ENCODE data around the gene GALNT2. TPM values are rescaled to one million over a fixed set of nuclear protein-coding genes. Genes with fewer than 3 reads are reported as not detected.

Gene GALNT2
- polyA plus RNA-seq, 1 of the 3 experiments (the other 2 are of a cell fraction), result 118 TPM

DNA sequence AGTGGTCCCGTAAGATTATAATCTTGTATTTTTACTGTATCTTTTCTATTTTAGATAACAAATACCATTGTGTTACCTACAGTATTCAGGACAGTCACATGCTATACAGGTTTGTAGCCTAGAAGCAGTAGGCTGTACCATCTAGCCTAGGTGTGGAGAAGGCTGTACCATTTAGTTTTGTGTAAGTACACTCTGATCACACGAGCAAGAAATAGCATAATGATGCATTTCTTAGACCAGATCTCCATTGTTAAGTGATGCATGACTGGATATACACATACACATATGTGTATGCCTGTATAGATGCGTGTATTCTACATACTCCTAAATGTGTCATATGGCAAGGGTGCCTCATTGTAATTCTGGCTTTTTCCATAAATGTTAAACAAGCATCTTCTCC is 33.9 kb downstream of the GALNT2 start (continued):
- TF ChIP-seq, protein P1, sequence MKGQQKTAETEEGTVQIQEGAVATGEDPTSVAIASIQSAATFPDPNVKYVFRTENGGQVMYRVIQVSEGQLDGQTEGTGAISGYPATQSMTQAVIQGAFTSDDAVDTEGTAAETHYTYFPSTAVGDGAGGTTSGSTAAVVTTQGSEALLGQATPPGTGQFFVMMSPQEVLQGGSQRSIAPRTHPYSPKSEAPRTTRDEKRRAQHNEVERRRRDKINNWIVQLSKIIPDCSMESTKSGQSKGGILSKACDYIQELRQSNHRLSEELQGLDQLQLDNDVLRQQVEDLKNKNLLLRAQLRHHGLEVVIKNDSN (IDR thresholded peaks at IDR 0.05; ENCODE audit: borderline replicate concordance, low read depth), result no peak

DNA sequence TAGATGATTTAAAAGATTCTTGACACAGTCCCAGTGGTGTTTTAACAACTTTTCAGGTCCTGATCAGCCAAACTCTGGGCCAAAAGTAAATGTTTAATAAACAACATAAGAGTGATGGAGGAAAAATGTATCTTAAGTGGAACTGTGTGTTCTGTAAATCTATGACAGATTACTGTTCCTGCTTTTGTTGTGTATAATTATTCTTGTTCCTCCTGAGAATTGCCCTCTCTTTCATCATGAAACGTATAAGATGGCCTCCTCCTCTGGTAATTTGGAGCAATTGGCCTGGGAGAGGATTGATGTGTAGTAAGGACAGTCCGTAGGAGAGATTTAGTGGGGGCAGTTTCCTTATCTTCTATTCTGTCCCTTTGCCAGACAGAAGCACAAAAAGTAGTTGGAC is 34.5 kb downstream of the GALNT2 start:
- no peaks in the 10 kb centered on the region; the same call in 1 of the 2 replicates for H4K20me1 ChIP-seq (ENCODE audit: insufficient read depth)
- ChIA-PET CTCF (interaction anchor here (0.9 kb wide), 1 partner anchor 8 kb away, joined by 3 read pairs; no protein-coding TSS in a partner anchor), POLR2A (no interaction called here)
- WGBS (ENCODE audit: low lambda C conversion rate), result 84% methylated on average over 2 of the region's 2 CpGs
- H3K4me2 ChIP-seq, result no peak overlapping the region
- H3K4me1 ChIP-seq (ENCODE audit: control insufficient read depth in 1 of 2, insufficient read depth in 2 of 2, low read depth in 1 of 2, low read length in 1 of 2), result peaks cover 43 to 48% of the 10 kb centered on the region in 2 experiments
- no peaks in the 10 kb centered on the region for H3K9me2 ChIP-seq
- no peak overlapping the region for H3K4me3 ChIP-seq (ENCODE audit: low read depth in 2 of 2, low read length in 1 of 2)
- no peaks in the 10 kb centered on the region for H3K27me3 ChIP-seq (ENCODE audit: insufficient read depth)
- peaks cover 0 to 11% of the 10 kb centered on the region in 2 experiments for H3K36me3 ChIP-seq (replicated peaks in 1 of 2; ENCODE audit: control insufficient read depth in 1 of 2, insufficient read depth in 2 of 2, low read length in 1 of 2)
- DNase-seq, result no peak
- TF ChIP-seq GABPA (IDR thresholded peaks at IDR 0.05; ENCODE audit: low read depth), result no peak
- TF ChIP-seq, protein P2, sequence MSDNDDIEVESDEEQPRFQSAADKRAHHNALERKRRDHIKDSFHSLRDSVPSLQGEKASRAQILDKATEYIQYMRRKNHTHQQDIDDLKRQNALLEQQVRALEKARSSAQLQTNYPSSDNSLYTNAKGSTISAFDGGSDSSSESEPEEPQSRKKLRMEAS (IDR thresholded peaks at IDR 0.05; ENCODE audit: low read depth), result no peak
- TF ChIP-seq NRF1 (IDR thresholded peaks at IDR 0.05; ENCODE audit: low read depth, low read length), result no peak
- TF ChIP-seq SIN3A (IDR thresholded peaks at IDR 0.05; ENCODE audit: borderline replicate concordance, low read depth, low read length), result no peak
- no peak for TF ChIP-seq EZH2phosphoT487 (IDR thresholded peaks at IDR 0.05; ENCODE audit: borderline replicate concordance, low read depth)
- TF ChIP-seq ELF1 (IDR thresholded peaks at IDR 0.05), result no peak
- TF ChIP-seq, protein P3, sequence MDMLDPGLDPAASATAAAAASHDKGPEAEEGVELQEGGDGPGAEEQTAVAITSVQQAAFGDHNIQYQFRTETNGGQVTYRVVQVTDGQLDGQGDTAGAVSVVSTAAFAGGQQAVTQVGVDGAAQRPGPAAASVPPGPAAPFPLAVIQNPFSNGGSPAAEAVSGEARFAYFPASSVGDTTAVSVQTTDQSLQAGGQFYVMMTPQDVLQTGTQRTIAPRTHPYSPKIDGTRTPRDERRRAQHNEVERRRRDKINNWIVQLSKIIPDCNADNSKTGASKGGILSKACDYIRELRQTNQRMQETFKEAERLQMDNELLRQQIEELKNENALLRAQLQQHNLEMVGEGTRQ (IDR thresholded peaks at IDR 0.05; ENCODE audit: borderline replicate concordance, low read depth, low read length), result no peak
- no peak for TF ChIP-seq TAF1 (IDR thresholded peaks at IDR 0.05; ENCODE audit: borderline replicate concordance, low read depth, low read length)
- no peak for TF ChIP-seq FOSL2 (IDR thresholded peaks at IDR 0.05; ENCODE audit: borderline replicate concordance, low read depth)
- no peak for TF ChIP-seq CHD2 (IDR thresholded peaks at IDR 0.05; ENCODE audit: low read length, partially characterized antibody)
- no peak for TF ChIP-seq RFX5 (IDR thresholded peaks at IDR 0.05; ENCODE audit: low read length)
- TF ChIP-seq, protein P4, sequence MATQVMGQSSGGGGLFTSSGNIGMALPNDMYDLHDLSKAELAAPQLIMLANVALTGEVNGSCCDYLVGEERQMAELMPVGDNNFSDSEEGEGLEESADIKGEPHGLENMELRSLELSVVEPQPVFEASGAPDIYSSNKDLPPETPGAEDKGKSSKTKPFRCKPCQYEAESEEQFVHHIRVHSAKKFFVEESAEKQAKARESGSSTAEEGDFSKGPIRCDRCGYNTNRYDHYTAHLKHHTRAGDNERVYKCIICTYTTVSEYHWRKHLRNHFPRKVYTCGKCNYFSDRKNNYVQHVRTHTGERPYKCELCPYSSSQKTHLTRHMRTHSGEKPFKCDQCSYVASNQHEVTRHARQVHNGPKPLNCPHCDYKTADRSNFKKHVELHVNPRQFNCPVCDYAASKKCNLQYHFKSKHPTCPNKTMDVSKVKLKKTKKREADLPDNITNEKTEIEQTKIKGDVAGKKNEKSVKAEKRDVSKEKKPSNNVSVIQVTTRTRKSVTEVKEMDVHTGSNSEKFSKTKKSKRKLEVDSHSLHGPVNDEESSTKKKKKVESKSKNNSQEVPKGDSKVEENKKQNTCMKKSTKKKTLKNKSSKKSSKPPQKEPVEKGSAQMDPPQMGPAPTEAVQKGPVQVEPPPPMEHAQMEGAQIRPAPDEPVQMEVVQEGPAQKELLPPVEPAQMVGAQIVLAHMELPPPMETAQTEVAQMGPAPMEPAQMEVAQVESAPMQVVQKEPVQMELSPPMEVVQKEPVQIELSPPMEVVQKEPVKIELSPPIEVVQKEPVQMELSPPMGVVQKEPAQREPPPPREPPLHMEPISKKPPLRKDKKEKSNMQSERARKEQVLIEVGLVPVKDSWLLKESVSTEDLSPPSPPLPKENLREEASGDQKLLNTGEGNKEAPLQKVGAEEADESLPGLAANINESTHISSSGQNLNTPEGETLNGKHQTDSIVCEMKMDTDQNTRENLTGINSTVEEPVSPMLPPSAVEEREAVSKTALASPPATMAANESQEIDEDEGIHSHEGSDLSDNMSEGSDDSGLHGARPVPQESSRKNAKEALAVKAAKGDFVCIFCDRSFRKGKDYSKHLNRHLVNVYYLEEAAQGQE (IDR thresholded peaks at IDR 0.05; ENCODE audit: low read depth, low read length), result no peak
- no peak for TF ChIP-seq FOXJ3 (CRISPR knock-in tag; IDR thresholded peaks at IDR 0.05)
- no peak for TF ChIP-seq RCOR1 (IDR thresholded peaks at IDR 0.05; ENCODE audit: low read length)
- TF ChIP-seq RAD21 (IDR thresholded peaks at IDR 0.05; ENCODE audit: low read length), result no peak
- TF ChIP-seq POLR2AphosphoS5 (IDR thresholded peaks at IDR 0.05; ENCODE audit: low read depth, low read length), result no peak
- no peak for TF ChIP-seq TEAD4 (IDR thresholded peaks at IDR 0.05; ENCODE audit: borderline replicate concordance, insufficient read depth)
- TF ChIP-seq, protein P5, sequence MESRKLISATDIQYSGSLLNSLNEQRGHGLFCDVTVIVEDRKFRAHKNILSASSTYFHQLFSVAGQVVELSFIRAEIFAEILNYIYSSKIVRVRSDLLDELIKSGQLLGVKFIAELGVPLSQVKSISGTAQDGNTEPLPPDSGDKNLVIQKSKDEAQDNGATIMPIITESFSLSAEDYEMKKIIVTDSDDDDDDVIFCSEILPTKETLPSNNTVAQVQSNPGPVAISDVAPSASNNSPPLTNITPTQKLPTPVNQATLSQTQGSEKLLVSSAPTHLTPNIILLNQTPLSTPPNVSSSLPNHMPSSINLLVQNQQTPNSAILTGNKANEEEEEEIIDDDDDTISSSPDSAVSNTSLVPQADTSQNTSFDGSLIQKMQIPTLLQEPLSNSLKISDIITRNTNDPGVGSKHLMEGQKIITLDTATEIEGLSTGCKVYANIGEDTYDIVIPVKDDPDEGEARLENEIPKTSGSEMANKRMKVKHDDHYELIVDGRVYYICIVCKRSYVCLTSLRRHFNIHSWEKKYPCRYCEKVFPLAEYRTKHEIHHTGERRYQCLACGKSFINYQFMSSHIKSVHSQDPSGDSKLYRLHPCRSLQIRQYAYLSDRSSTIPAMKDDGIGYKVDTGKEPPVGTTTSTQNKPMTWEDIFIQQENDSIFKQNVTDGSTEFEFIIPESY (IDR thresholded peaks at IDR 0.05; ENCODE audit: borderline replicate concordance, low read depth), result no peak
- no peak for TF ChIP-seq FOXM1 (IDR thresholded peaks at IDR 0.05; ENCODE audit: low read depth)
- H3K27ac ChIP-seq (ENCODE audit: low read depth in 2 of 2, low read length in 1 of 2), result no peak overlapping the region
- no peak overlapping the region for H2AFZ ChIP-seq (ENCODE audit: low read depth)
- H3K9ac ChIP-seq, result no peak overlapping the region
- H3K9me3 ChIP-seq, result no peaks in the 10 kb centered on the region
- peaks cover 19% of the 10 kb centered on the region for H3F3A ChIP-seq (replicated peaks; ENCODE audit: insufficient read depth)
- peaks cover 71% of the 10 kb centered on the region for H3K79me2 ChIP-seq (ENCODE audit: insufficient read depth)
